Uterus (tissue), 4 donors: ENCODE data around the gene THSD4. TPM values are rescaled to one million over a fixed set of nuclear protein-coding genes. Genes with fewer than 3 reads are reported as not detected.

Experiments
- DNase-seq, 2 donors: peaks; one replicate each; pipeline ENCODE4 v3.0.0-alpha.2; 2019 to 2020
- H3K27ac ChIP-seq, 2 donors: fragments of 200-600 bp; sonication (generic); 1 replicate in 1 of 2; 2 replicates in 1 of 2; pipeline ENCODE4 v1.5.1; 2016 to 2018
- H3K27me3 ChIP-seq, 2 donors: fragments of 200-600 bp; sonication (generic); one replicate each; pipeline ENCODE4 v1.5.1; 2018 to 2019; ENCODE audit warnings: control low read depth in 1 of 2
- H3K36me3 ChIP-seq, 2 donors: fragments of 200-600 bp; sonication (generic); one replicate each; pipeline ENCODE4 v1.5.1; 2019; ENCODE audit warnings: control low read depth in 1 of 2
- H3K4me1 ChIP-seq, 2 donors: fragments of 200-600 bp; sonication (generic); one replicate each; pipeline ENCODE4 v1.5.1; 2018 to 2019; ENCODE audit warnings: control low read depth in 1 of 2
- H3K4me3 ChIP-seq, 2 donors: fragments of 200-600 bp; sonication (generic); 1 replicate in 1 of 2; 2 replicates in 1 of 2; pipeline ENCODE4 v1.5.1; 2018 to 2019; ENCODE audit warnings: mild to moderate bottlenecking in 1 of 2
- H3K9me3 ChIP-seq, 2 donors: fragments of 200-600 bp; sonication (generic); one replicate each; pipeline ENCODE4 v1.5.1; 2019; ENCODE audit warnings: control low read depth in 1 of 2
- POLR2A ChIP-seq, 2 donors: fragments of 450-650 bp; IDR thresholded peaks; one replicate each; pipeline ENCODE4 v1.6.1; 2016; ENCODE audit warnings: antibody characterized with exemption in 2 of 2, mild to moderate bottlenecking in 1 of 2, moderate library complexity in 1 of 2
- intact Hi-C: fragments of 100-400 bp; cut with DNase I; formaldehyde crosslinking; loops from one replicate; pipeline ENCODE4 v1.15.1; 2023; ENCODE audit warnings: low total_unique reads
- total RNA-seq, 4 donors: library from RNA; depleted of rRNA in 3 of 4; stranded (reverse); fragments of >200 nt in 3 of 4; gene quantifications; one replicate each; pipeline versions ENCODE4 v1.1.0 to v1.2.4, GENCODE V29; 2014 to 2023
- TF ChIP-seq, protein P1 (sequence below), 4 experiments: fragments of 200-600 bp in 2 of 4; fragments of 450-650 bp in 2 of 4; sonication (generic) in 2 of 4; IDR thresholded peaks; one replicate each; pipeline ENCODE4 v1.5.1; 2016 to 2019; ENCODE audit warnings: antibody characterized with exemption in 4 of 4, mild to moderate bottlenecking in 2 of 4, moderate library complexity in 1 of 4
- donor health status: DM: yes; HTN: yes; CAD: no.

THSD4 gene
- total RNA-seq, 4 donors from 2014 or later = 7.1 to 144 (median 35.4) TPM

DNA sequence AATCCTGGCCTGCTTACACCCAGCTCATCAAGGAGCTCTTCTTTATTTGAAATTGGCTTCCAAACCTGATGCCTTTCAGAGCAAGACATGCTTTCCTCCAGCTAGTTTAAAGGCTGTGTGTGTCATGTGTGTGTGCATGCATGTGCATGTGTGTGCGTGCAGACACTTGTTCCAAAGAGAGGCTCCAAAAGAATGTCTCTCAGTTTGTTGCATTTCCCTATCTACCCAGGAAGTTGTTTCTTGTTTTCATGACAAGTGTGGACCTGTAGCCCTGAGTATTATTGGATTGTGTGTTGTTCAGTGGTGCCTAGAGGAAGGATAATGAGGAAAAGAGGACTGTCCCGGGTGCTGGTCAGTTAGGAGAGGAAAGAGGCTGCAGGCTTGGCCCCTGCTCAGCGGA lies 240.0 kb downstream of the THSD4 start:
- intact Hi-C loops = no loop called here
- Histone ChIP-seq H3K36me3 (no peaks in the 10 kb centered on the region), H3K27me3 (no peaks in the 10 kb centered on the region), H3K4me3 (no peak overlapping the region), H3K27ac (no peak overlapping the region), H3K4me1 (peaks cover 7 to 9% of the 10 kb centered on the region in 2 donors), H3K9me3 (no peaks in the 10 kb centered on the region)
- no peak for DNase-seq
- no peak for TF ChIP-seq POLR2A (IDR thresholded peaks at IDR 0.05)
- TF ChIP-seq, protein P1, sequence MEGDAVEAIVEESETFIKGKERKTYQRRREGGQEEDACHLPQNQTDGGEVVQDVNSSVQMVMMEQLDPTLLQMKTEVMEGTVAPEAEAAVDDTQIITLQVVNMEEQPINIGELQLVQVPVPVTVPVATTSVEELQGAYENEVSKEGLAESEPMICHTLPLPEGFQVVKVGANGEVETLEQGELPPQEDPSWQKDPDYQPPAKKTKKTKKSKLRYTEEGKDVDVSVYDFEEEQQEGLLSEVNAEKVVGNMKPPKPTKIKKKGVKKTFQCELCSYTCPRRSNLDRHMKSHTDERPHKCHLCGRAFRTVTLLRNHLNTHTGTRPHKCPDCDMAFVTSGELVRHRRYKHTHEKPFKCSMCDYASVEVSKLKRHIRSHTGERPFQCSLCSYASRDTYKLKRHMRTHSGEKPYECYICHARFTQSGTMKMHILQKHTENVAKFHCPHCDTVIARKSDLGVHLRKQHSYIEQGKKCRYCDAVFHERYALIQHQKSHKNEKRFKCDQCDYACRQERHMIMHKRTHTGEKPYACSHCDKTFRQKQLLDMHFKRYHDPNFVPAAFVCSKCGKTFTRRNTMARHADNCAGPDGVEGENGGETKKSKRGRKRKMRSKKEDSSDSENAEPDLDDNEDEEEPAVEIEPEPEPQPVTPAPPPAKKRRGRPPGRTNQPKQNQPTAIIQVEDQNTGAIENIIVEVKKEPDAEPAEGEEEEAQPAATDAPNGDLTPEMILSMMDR (IDR thresholded peaks at IDR 0.05) = no peak

DNA sequence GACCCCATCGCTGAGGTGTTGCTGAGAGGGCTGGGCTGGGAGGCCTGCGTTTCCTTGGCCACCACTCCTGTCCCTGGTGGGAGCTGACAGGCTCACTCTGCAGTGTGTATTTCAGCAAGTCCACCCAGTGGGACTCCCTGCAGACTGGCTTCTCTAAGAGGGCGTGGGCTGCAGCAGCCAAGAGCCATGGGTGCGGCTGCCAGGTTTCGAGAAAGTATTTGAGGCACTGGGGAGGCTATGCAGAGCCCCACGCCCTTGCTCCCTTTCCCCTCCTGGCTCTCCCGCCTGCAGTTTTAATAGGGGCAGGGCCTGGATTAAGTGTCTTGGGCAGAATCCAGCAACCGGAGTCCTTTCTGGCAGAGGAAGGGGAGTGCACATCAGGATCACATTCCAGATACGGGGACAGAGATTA lies 242.1 kb downstream of the THSD4 start:
- Histone ChIP-seq H3K9me3 (no peaks in the 10 kb centered on the region), H3K4me1 (peaks cover 3 to 7% of the 10 kb centered on the region in 2 donors), H3K27ac (peak overlapping the region; percentile 3 to 60), H3K4me3 (no peak overlapping the region), H3K27me3 (no peaks in the 10 kb centered on the region), H3K36me3 (no peaks in the 10 kb centered on the region)
- DNase-seq = peak; percentile 52 to 65
- no peak for TF ChIP-seq POLR2A (IDR thresholded peaks at IDR 0.05)
- TF ChIP-seq, protein P1 (IDR thresholded peaks at IDR 0.05) = no peak
- intact Hi-C loops = no loop called here

DNA sequence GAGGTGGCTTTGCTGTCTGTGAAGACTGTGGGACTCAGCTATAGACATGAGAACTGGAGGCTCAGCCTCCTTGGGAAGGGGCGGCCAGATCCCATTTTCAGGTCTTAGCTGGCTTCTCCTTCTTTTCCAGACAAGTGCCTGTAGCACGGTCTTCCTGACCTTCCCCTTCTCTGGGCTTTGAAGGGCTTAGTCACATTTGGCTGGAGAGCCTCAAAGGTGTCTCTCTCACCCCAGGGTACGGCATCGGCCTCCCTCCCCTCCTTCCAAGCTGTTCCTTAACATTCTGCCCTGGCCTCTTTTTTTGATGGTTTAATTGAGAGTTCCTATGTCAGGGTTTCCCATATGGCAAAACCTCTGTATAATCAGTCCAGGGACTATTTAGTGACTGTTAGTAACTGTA lies 242.7 kb downstream of the THSD4 start:
- intact Hi-C loops = no loop called here
- TF ChIP-seq, protein P1 (IDR thresholded peaks at IDR 0.05) = no peak
- TF ChIP-seq POLR2A (IDR thresholded peaks at IDR 0.05) = no peak
- Histone ChIP-seq H3K27me3 (no peaks in the 10 kb centered on the region), H3K9me3 (no peaks in the 10 kb centered on the region), H3K4me3 (no peak overlapping the region), H3K36me3 (no peaks in the 10 kb centered on the region), H3K27ac (peak overlapping the region; percentile 3 to 60), H3K4me1 (peaks cover 0 to 7% of the 10 kb centered on the region in 2 donors)
- DNase-seq = no peak

DNA sequence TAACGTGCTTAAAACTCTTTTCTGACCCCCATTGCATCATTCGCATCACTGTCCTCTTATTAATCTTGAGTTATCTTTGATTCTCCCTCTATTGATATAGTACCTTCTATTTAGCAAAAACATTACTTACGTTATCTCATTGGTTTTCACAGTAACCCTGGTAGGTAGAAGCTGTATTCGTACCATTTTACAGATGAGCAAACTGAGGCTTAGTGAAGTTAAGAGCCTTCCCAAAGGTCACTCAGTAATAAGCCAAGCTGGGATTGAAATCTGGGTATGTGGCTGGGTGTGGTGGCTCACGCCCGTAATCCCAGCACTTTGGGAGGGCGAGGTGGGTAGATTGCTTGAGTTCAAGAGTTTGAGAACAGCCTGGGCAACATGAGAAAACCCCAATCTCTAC lies 244.0 kb downstream of the THSD4 start:
- no peak for DNase-seq
- Histone ChIP-seq H3K27me3 (no peaks in the 10 kb centered on the region), H3K4me1 (peaks cover 0 to 7% of the 10 kb centered on the region in 2 donors), H3K4me3 (no peak overlapping the region), H3K36me3 (no peaks in the 10 kb centered on the region), H3K27ac (no peak overlapping the region), H3K9me3 (no peaks in the 10 kb centered on the region)
- intact Hi-C loops = no loop called here
- no peak for TF ChIP-seq POLR2A (IDR thresholded peaks at IDR 0.05)
- TF ChIP-seq, protein P1 (IDR thresholded peaks at IDR 0.05) = no peak

DNA sequence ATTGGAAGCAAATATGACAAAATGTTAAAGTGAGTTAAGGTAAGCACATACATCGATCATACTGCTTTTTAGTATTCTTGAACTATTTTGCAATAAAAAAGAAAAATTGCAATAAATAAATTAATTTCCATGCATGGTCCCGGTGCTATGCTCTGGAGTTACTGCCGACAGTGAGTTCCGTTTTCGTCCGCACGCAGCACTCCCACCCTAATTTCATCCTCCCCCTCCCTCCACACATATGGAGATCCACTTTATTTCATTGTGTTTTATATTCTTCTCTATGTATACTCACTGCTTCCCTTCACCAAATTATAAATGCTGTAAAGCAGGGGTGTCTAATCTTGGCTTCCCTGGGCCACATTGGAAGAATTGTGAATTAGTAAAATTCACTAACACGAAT lies 247.3 kb downstream of the THSD4 start:
- TF ChIP-seq, protein P1 (IDR thresholded peaks at IDR 0.05) = no peak
- no peak for TF ChIP-seq POLR2A (IDR thresholded peaks at IDR 0.05)
- Histone ChIP-seq H3K4me1 (peaks cover 0 to under 1% of the 10 kb centered on the region in 2 donors), H3K27ac (no peak overlapping the region), H3K9me3 (no peaks in the 10 kb centered on the region), H3K4me3 (no peak overlapping the region), H3K27me3 (no peaks in the 10 kb centered on the region), H3K36me3 (no peaks in the 10 kb centered on the region)
- intact Hi-C loops = no loop called here
- no peak for DNase-seq
